ENCODE measurements around the gene PLCL2.
"Not testable (repeated sequence)": the region's sequence is repeated elsewhere in the genome, so short reads cannot be mapped to it uniquely, and the experiment has no call there.

PLCL2 gene

GRCh38 chr3:16979769-16980515 lies 95.2 kb downstream of the PLCL2 start:
- DNase-seq = not testable (repeated sequence)

DNA sequence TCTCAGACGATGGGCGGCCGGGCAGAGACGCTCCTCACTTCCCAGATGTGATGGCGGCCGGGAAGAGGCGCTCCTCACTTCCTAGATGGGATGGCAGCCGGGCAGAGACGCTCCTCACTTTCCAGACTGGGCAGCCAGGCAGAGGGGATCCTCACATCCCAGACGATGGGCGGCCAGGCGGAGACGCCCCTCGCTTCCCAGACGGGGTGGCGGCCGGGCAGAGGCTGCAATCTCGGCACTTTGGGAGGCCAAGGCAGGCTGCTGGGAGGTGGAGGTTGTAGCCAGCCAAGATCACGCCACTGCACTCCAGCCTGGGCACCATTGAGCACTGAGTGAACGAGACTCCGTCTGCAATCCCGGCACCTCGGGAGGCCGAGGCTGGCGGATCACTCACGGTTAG lies 95.8 kb downstream of the PLCL2 start:
- not testable (repeated sequence) for DNase-seq

DNA sequence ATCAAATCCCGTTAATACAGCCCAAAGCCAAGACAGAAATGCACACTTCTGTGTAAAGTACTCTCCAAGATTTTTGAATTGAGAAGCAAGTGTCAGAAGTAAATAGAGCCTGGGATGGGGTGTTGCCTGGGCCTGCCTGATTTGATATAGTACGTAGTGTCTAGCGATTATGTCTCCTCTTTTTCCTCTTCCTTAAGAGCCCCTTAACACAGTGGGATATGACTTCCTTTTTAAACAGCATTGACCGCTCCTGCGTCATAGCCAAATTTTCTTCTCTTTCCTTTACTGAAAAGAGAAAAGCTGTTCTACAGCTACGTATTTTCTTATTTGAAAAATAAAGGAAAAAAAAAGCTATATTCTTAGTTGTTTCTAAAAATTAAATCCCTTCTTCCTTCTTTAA lies 97.7 kb downstream of the PLCL2 start:
- no peak for DNase-seq

GRCh38 chr3:16985608-16986007 lies 100.9 kb downstream of the PLCL2 start:
- no peak for DNase-seq

DNA sequence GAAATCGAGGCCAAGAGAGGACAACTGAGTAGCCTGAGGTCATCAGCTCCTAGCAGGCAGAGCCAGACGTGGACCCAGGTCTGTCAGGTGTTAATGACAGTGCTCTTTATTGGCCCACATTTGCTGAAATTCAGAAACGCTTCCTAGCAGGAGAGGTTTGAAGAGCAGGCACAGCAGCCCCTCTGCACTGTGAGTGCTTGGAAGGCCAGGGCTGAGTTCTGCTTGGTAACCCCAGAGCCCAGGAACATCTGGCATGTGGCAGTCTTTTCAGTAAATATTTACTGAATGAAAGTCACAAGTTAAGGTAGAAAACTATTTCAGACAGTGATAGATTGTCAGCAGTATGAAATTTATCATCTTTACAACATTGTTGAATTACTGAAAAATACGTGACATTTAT lies 102.4 kb downstream of the PLCL2 start:
- DNase-seq = no peak

DNA sequence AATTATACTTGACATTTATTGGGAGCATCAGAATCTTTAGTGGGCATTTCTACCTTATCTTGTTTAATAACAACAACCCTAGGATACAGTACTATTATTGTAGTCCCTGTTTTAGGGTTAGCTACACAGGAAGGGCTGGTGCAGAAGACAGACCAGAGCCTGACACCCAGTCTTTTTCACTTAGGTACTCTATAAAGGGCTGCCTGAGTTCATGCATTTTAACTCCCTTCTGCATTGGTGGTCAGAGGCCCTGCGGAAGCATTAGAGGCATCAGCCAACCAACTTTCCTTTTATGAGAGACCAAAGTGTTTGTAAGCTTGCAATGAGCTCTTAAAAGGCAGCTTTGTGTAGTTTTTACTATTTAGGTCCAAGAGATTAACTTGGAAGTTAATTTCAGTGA lies 105.4 kb downstream of the PLCL2 start:
- DNase-seq = no peak

DNA sequence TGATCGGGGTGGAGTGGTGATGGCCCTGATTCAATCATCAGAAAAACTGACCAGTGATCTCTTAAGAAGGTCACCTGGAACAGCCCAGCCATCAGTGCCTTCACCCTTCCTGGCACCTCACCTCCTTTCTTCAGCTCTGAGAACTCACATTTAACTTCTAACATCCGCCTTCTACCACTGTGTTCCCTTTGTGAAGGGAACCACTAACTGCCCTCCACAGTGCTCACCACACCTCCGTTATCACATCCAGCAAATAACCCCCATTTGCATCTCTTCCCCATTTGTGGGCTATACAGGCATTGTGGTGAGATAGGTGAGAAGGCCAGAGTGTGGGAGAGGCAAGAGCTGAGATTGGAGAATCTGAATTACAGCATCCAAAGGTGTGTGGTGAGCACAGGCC lies 107.4 kb downstream of the PLCL2 start:
- DNase-seq = no peak

DNA sequence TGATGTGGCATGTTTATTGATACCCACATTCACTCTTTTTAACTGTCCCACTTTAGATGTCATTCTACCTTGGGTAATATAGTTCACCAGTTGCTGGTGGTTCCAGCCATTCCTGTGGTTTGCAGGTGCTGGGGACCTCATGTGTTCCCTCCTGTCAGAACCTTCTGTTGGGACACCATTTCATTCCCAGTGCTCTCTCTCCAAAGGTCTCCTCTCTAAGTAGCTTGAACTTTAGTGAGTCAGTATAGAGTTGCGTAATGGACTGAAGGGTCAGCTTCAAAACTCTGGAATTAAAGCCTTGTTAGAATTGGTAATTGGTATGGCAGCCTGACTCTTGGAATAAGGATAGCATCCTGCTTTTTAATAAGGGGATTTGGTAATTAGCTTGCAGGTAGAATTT lies 108.5 kb downstream of the PLCL2 start:
- DNase-seq = no peak

- no peak for DNase-seq
Observed at GRCh38 chr3:16994854-16995525, 110.2 kb downstream of the PLCL2 start.

GRCh38 chr3:16995601-16996000 lies 110.8 kb downstream of the PLCL2 start:
- no peak for DNase-seq

- no peak for DNase-seq
Observed at GRCh38 chr3:16998236-16998923, 113.6 kb downstream of the PLCL2 start.

- DNase-seq = no peak
Observed at GRCh38 chr3:16999161-16999560, 114.4 kb downstream of the PLCL2 start.

DNA sequence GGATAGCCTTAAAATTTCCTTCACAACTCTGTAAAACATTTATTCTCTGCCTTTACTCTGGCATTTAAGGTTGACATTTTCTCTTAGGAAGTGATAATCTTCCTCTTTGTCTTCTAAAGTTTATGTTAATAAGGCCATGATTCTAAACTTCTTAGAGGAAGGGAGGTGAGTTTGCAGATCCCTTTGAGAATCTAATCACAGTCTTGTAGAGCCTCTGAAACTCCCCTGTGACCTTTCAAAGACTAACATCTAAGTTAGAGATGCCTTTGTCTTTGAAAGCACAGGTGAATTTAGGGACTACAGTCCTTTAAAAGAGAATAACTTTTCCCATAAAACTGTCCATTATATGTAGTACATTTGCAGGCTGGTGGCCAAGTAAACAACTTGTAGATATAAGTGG lies 115.1 kb downstream of the PLCL2 start:
- DNase-seq = no peak

GRCh38 chr3:17003457-17003856 lies 118.7 kb downstream of the PLCL2 start:
- DNase-seq = no peak

DNA sequence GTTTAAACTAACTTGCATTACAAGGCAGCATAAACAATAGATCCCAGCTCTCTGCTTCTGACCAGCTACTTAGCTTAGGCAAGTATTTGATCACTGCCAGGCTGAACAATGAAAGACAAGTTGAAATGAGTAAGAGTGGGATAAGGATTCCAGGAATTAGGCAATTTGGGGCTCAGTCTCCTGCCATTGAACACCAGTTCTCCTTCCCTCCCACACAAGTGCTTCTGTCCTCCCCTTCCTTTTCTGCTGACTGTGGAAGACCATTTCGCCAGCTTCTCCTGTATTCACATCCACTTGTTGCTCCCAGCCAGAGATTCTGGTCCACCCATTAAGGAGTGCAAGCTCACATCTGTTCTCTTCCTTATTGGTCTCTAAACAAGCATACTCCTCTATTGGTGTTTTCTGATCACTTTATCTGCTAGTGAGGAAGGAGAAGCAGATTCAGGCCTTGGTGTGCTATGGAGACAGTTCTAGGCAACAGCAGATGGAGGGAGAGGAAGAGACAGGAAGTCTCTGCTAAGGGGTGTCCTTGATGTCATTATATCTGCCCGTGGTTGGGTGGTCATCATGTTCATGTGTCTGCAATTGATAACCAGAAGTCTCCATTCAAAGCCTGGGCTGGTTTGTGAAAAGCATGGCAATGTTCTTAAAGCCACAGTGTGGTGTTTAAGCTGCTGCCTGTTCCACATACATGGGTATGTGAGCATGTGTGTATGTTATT lies 121.5 kb downstream of the PLCL2 start:
- DNase-seq = no peak

GRCh38 chr3:17007284-17007683 lies 122.5 kb downstream of the PLCL2 start:
- DNase-seq = no peak

DNA sequence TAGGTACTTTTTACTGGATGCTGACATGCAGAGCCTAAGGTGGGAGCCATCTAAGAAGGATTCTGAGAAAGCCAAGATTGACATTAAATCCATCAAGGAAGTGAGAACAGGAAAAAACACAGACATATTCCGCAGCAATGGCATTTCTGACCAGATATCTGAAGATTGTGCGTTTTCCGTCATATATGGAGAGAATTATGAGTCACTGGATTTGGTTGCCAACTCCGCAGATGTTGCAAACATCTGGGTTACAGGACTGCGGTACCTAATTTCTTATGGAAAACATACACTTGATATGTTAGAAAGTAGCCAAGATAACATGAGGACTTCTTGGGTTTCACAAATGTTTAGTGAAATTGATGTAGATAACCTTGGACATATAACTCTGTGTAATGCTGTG lies 125.1 kb downstream of the PLCL2 start:
- no peak for DNase-seq

- DNase-seq = no peak
Observed at GRCh38 chr3:17011728-17012338, 127.1 kb downstream of the PLCL2 start.

GRCh38 chr3:17013050-17013449 lies 128.3 kb downstream of the PLCL2 start:
- no peak for DNase-seq

- no peak for DNase-seq
Observed at GRCh38 chr3:17013571-17013970, 128.8 kb downstream of the PLCL2 start.

DNA sequence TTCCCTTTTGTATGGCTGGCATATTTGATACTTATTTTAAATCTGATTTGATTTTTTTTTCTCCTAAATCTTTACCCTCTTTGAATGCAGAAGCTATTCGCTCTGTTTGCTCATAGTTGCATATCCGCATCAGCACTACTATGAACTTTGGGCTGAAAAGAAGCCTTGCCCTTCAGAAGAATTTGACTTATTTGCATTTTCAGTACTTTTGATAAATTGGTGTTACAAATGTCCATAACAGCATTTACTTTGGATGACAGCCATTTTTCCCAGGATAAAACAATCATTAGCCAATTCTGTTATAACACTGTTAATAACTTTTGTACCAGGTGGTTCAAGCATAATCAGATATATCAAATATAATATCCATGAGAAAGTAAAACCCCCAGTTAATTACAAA lies 129.5 kb downstream of the PLCL2 start:
- no peak for DNase-seq

DNA sequence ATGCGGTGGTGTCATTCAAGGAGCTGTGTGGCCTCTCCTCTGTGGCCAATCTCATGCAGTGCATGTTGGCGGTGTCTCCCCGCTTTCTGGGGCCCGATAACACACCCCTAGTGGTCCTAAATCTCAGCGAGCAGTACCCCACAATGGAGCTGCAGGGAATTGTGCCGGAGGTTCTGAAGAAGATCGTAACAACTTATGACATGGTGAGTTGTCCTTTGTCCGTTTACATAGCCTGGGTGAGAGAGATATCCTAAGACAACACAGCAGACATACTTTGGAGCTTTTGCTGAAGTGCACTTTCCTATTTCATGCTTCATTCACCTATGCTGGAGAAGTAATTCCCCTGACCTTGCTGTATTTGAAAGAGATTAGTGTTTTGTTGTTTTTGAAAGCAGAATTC lies 130.0 kb downstream of the PLCL2 start:
- DNase-seq = no peak

DNA sequence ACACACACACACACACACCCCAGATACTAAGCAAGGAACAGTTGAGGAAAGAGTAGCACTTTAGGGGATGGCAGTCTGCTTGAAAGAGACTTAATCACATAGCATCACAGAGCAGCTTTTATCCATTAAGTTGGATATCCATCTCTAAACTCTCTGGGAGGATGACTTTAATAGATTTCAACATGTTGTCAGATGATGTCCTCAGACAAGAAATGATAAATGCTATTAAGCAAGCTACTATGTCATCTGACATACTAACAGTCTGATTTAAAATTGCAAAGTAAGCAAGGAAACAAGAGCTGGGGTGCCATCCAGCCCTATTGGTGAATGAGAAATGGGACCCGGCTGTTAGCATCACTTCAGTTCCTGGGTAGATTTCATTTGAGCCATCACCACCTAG lies 136.9 kb downstream of the PLCL2 start:
- no peak for DNase-seq
